ENCODE measurements around the gene MSRB1. TPM values are rescaled to one million over a fixed set of nuclear protein-coding genes. Genes with fewer than 3 reads are reported as not detected.

MSRB1 gene
- total RNA-seq, 4 donors from 2014 or later, result 13.9 to 56.5 (median 29.3) TPM

- Histone ChIP-seq H3K27me3 (peaks cover 44% of the 10 kb centered on the region), H3K9me3 (no peaks in the 10 kb centered on the region), H3K4me3 (no peak overlapping the region), H3K27ac (no peak overlapping the region), H3K36me3 (peaks cover 0 to 12% (median 7%) of the 10 kb centered on the region in 4 donors), H3K4me1 (peaks cover 4 to 45% (median 38%) of the 10 kb centered on the region in 4 donors)
- WGBS, 2 donors (ENCODE audit: low coverage in 1 of 2), result 89% methylated on average over 13 of the region's 18 CpGs; no CpG with 5 or more reads in 1 of the 2 donors
- no peak for DNase-seq
- in situ Hi-C loops (cut with MboI; ENCODE audit: low pct_ligation_motif_present in 1 of 4, low pct_unique_long_range_greater_than_20kb in 1 of 4, low sequenced_read_pairs in 3 of 4) (no loop called here), intact Hi-C loops (cut with DNase I; ENCODE audit: low total_unique reads) (no loop called here)
- TF ChIP-seq POLR2AphosphoS5 (IDR thresholded peaks at IDR 0.05), result no peak
- no peak for TF ChIP-seq EP300 (IDR thresholded peaks at IDR 0.05; ENCODE audit: low read depth)
- TF ChIP-seq, protein P1, sequence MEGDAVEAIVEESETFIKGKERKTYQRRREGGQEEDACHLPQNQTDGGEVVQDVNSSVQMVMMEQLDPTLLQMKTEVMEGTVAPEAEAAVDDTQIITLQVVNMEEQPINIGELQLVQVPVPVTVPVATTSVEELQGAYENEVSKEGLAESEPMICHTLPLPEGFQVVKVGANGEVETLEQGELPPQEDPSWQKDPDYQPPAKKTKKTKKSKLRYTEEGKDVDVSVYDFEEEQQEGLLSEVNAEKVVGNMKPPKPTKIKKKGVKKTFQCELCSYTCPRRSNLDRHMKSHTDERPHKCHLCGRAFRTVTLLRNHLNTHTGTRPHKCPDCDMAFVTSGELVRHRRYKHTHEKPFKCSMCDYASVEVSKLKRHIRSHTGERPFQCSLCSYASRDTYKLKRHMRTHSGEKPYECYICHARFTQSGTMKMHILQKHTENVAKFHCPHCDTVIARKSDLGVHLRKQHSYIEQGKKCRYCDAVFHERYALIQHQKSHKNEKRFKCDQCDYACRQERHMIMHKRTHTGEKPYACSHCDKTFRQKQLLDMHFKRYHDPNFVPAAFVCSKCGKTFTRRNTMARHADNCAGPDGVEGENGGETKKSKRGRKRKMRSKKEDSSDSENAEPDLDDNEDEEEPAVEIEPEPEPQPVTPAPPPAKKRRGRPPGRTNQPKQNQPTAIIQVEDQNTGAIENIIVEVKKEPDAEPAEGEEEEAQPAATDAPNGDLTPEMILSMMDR (IDR thresholded peaks at IDR 0.05), result no peak
- no peak for TF ChIP-seq POLR2A (IDR thresholded peaks at IDR 0.05)
These were observed 34.9 kb upstream of the MSRB1 start for GRCh38 chr16:1977875-1978268.

GRCh38 chr16:1976951-1977874 is 34.2 kb upstream of the MSRB1 start:
- Histone ChIP-seq H3K36me3 (peaks cover 0 to 12% (median 7%) of the 10 kb centered on the region in 4 donors), H3K4me3 (no peak overlapping the region), H3K27me3 (peaks cover 44% of the 10 kb centered on the region), H3K9me3 (no peaks in the 10 kb centered on the region), H3K4me1 (peaks cover 7 to 44% (median 37%) of the 10 kb centered on the region in 4 donors), H3K27ac (no peak overlapping the region)
- WGBS, 2 donors (ENCODE audit: low coverage in 1 of 2), result 92% methylated on average over 29 of the region's 33 CpGs; no CpG with 5 or more reads in 1 of the 2 donors
- in situ Hi-C loops (cut with MboI; ENCODE audit: low pct_ligation_motif_present in 1 of 4, low pct_unique_long_range_greater_than_20kb in 1 of 4, low sequenced_read_pairs in 3 of 4), result no loop called here
- intact Hi-C loops (cut with DNase I; ENCODE audit: low total_unique reads), result no loop called here
- DNase-seq, result no peak
- no peak for TF ChIP-seq EP300 (IDR thresholded peaks at IDR 0.05; ENCODE audit: low read depth)
- no peak for TF ChIP-seq POLR2AphosphoS5 (IDR thresholded peaks at IDR 0.05)

DNA sequence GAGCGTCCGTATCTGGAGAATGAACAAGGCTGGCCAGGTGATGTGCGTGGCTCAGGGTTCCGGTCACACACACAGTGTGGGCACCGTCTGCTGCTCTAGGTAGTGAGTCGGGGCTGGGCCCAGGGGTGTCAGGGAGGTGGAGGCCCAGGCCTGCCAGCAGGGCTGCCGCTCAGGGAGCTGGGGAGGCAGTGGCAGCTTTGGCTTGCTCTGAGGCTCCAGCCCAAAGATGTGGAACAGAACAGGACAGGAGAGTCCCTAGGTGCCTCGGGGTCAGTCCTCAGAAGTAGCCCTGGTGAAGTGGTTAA is 33.2 kb upstream of the MSRB1 start:
- Histone ChIP-seq H3K9me3 (no peaks in the 10 kb centered on the region), H3K4me1 (peaks cover 7 to 38% (median 34%) of the 10 kb centered on the region in 4 donors), H3K4me3 (no peak overlapping the region), H3K27me3 (peaks cover 34% of the 10 kb centered on the region), H3K36me3 (peaks cover 0 to 12% (median 7%) of the 10 kb centered on the region in 4 donors), H3K27ac (no peak overlapping the region)
- no peak for TF ChIP-seq POLR2A (IDR thresholded peaks at IDR 0.05)
- no peak for TF ChIP-seq POLR2AphosphoS5 (IDR thresholded peaks at IDR 0.05)
- TF ChIP-seq, protein P1 (IDR thresholded peaks at IDR 0.05), result no peak
- WGBS, 2 donors (ENCODE audit: low coverage in 1 of 2), result 94% methylated on average over 8 of the region's 8 CpGs; no CpG with 5 or more reads in 1 of the 2 donors
- intact Hi-C loops (cut with DNase I; ENCODE audit: low total_unique reads) (no loop called here), in situ Hi-C loops (cut with MboI; ENCODE audit: low pct_ligation_motif_present in 1 of 4, low pct_unique_long_range_greater_than_20kb in 1 of 4, low sequenced_read_pairs in 3 of 4) (no loop called here)
- DNase-seq, result no peak

DNA sequence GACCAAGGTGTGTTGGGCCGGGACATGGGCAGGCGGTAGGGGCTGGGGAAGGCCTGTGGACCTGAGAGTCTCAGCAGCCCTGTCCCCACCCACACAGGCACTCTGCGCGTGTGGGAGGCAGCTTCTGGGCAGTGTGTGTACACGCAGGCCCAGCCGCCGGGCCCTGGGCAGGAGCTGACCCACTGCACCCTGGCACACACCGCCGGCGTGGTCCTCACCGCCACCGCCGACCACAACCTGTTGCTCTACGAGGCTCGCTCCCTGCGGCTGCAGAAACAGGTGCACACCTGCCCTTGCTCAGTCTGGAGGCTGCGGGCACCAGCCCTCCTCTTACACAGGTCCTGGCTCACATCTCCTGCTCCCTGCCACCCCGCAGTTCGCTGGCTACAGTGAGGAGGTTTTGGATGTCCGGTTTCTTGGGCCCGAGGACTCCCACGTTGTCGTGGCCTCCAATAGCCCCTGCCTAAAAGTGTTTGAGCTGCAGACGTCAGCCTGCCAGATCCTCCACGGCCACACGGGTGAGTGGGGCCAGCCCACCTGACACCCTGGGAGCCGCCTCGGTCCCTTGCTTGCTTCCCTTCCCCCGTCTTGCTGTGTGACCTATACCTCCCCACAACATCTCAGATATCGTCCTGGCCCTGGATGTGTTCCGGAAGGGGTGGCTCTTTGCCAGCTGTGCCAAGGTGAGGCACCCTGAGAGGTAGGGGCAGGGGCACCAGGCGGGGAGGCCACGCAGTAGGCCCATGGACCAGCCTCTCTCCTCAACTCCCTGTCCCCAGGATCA is 32.6 kb upstream of the MSRB1 start:
- Histone ChIP-seq H3K36me3 (peaks cover 0 to 12% (median 7%) of the 10 kb centered on the region in 4 donors), H3K27ac (no peak overlapping the region), H3K4me1 (peaks cover 11 to 38% (median 34%) of the 10 kb centered on the region in 4 donors), H3K27me3 (peaks cover 28% of the 10 kb centered on the region), H3K9me3 (no peaks in the 10 kb centered on the region), H3K4me3 (no peak overlapping the region)
- intact Hi-C loops (cut with DNase I; ENCODE audit: low total_unique reads), result no loop called here
- 90% methylated on average over 33 of the region's 33 CpGs; no CpG with 5 or more reads in 1 of the 2 donors for WGBS, 2 donors (ENCODE audit: low coverage in 1 of 2)
- no peak for TF ChIP-seq POLR2AphosphoS5 (IDR thresholded peaks at IDR 0.05)
- no peak for TF ChIP-seq EP300 (IDR thresholded peaks at IDR 0.05; ENCODE audit: low read depth)
- TF ChIP-seq POLR2A (IDR thresholded peaks at IDR 0.05), result no peak
- TF ChIP-seq, protein P1 (IDR thresholded peaks at IDR 0.05), result no peak
- no peak for DNase-seq
- in situ Hi-C loops (cut with MboI; ENCODE audit: low pct_ligation_motif_present in 1 of 4, low pct_unique_long_range_greater_than_20kb in 1 of 4, low sequenced_read_pairs in 3 of 4), result no loop called here
